Measurements from ENCODE around the gene CNGB1.

CNGB1 gene

GRCh38 chr16:57998486-57998885 is 27.6 kb upstream of the CNGB1 start:
- intact Hi-C loops (cut with DNase I): no loop called here
- peak in 2 of 10 donors; percentile 50 to 70 for DNase-seq

- intact Hi-C loops (cut with DNase I): no loop called here
- DNase-seq: peak in 2 of 10 donors; percentile 65 to 77
Observed at GRCh38 chr16:57997528-57998265, 26.8 kb upstream of the CNGB1 start.

GRCh38 chr16:57997176-57997527 is 26.2 kb upstream of the CNGB1 start:
- intact Hi-C loops (cut with DNase I): no loop called here

GRCh38 chr16:57996406-57997175 is 25.7 kb upstream of the CNGB1 start:
- intact Hi-C loops (cut with DNase I): no loop called here
- DNase-seq: peak in 2 of 10 donors; percentile 72 to 82

More at GRCh38 chr16:57997176-57997527, 26.2 kb upstream of the CNGB1 start:
- peak in 2 of 10 donors; percentile 71 to 74 for DNase-seq

- peak in 2 of 10 donors; percentile 44 to 75 for DNase-seq
- intact Hi-C loops (cut with DNase I): no loop called here
Observed at GRCh38 chr16:57995721-57996405, 24.9 kb upstream of the CNGB1 start.

- intact Hi-C loops (cut with DNase I): no loop called here
- peak in 4 of 10 donors; percentile 22 to 86 (median 62) for DNase-seq
Observed at GRCh38 chr16:57994778-57995177, 23.9 kb upstream of the CNGB1 start.

GRCh38 chr16:57994361-57994760 is 23.4 kb upstream of the CNGB1 start:
- DNase-seq: peak in 2 of 10 donors; percentile 11 to 12
- intact Hi-C loops (cut with DNase I): no loop called here

- DNase-seq: peak in 2 of 10 donors; percentile 55 to 80
- intact Hi-C loops (cut with DNase I): no loop called here
Observed at GRCh38 chr16:57993897-57994296, 23.0 kb upstream of the CNGB1 start.

- intact Hi-C loops (cut with DNase I): no loop called here
- peak in 2 of 10 donors; percentile 58 to 65 for DNase-seq
Observed at GRCh38 chr16:57993438-57993837, 22.5 kb upstream of the CNGB1 start.

GRCh38 chr16:57992084-57992483 is 21.2 kb upstream of the CNGB1 start:
- DNase-seq: peak in 2 of 10 donors; percentile 33 to 52
- intact Hi-C loops (cut with DNase I): no loop called here

- peak in 2 of 10 donors; percentile 19 to 55 for DNase-seq
- intact Hi-C loops (cut with DNase I): no loop called here
Observed at GRCh38 chr16:57991551-57992059, 20.7 kb upstream of the CNGB1 start.

GRCh38 chr16:57988929-57989328 is 18.0 kb upstream of the CNGB1 start:
- DNase-seq: peak in 2 of 10 donors; percentile 75 to 89
- intact Hi-C loops (cut with DNase I): no loop called here

GRCh38 chr16:57987441-57988177 is 16.7 kb upstream of the CNGB1 start:
- intact Hi-C loops (cut with DNase I): no loop called here
- DNase-seq: peak in 2 of 10 donors; percentile 23 to 62

- peak in 2 of 10 donors; percentile 6 to 30 for DNase-seq
- intact Hi-C loops (cut with DNase I): no loop called here
Observed at GRCh38 chr16:57986196-57986595, 15.3 kb upstream of the CNGB1 start.

- intact Hi-C loops (cut with DNase I): no loop called here
- DNase-seq: peak in 2 of 10 donors; percentile 68 to 71
Observed at GRCh38 chr16:57985204-57986181, 14.6 kb upstream of the CNGB1 start.

GRCh38 chr16:57984443-57985203 is 13.7 kb upstream of the CNGB1 start:
- intact Hi-C loops (cut with DNase I): no loop called here
- DNase-seq: peak in 8 of 10 donors; percentile 38 to 92 (median 54)

GRCh38 chr16:57982385-57982784 is 11.5 kb upstream of the CNGB1 start:
- DNase-seq: peak in 2 of 10 donors; percentile 5 to 58
- intact Hi-C loops (cut with DNase I): no loop called here

GRCh38 chr16:57981636-57982035 is 10.7 kb upstream of the CNGB1 start:
- peak in 1 of 10 donors; percentile 7 for DNase-seq
- intact Hi-C loops (cut with DNase I): no loop called here

Measured in posterior cingulate gyrus (tissue), 11 donors.